CD4-positive, alpha-beta T cell treated with Interferon alpha-2 for 1 hour (primary cell): ENCODE data around the gene TP53TG5.

ENCODE experiments used
- DNase-seq, 2 donors: peaks; one replicate each; pipeline ENCODE4 v3.0.0-alpha.2; 2020 to 2022

TP53TG5 gene

DNA sequence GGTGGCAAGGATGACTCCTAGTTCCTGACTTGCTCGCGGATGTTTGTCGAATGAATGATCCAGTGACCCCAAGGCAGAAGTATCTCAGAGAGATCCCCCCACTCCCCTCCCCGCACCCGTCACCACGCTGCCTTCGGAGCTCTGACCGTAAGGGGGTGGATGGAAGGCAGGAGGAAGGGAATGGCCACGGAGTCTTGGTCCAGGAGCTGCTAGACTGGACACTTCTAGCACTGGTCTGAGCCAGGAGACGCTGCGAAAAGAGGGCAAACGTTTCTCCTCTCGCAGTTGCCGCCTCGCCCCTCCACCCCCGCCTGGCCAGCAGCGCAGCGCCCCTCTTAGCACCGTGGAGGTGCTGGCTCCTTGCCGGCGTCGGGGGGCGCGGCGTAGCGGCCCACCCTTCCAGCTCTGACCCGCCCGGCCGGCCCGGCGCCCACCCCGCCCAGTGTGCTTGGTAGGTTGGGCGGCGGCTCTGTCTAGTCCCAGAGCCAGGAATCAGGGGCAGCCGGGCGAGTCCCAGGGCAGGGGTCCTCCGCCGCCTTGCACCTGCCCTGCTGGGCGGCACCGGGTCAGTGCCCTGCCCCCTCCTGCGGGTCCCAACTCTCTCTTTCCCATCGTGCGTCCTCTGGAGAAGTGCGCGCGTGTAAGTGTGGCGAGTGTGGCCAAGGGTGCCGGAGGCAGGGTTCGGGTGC lies 27.6 kb upstream of the TP53TG5 start:
- DNase-seq: no peak

DNA sequence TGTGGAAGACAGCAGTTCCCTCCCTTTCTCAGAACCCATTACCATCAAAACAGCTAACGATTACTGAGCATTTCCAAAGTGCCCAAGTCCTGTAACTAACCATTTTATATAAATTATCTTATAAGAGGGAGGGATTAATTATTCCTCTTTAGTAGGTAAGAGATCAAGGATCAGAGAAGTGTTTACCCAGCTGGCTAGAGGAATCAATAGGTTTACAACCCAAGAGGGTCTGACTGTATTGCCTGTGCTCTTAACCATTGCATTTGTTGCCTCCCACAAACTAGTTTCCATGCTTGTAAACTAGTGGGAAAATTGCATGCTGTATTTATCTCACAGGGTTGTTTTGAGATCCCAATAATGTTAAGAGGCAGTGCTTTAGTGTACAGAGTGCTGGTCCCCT lies 26.3 kb upstream of the TP53TG5 start:
- DNase-seq: no peak

DNA sequence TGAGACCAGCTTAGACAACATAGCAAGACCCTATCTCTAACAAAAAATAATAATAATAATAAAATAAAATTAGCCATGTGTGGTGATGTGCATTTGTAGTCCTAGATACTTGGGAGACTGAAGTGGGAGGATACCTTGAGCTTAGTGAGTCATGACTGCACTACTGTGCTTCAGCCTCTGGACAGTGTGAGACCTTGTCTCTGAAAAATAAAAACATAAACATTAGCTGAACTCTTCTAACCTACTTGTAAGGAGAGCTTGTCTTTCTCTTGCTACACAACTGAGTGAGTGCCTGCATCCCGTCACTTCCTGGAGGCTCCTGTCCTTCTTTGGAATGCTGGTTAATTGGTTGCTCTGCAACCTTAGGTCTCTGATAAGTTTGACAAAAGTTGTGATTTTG lies 24.8 kb upstream of the TP53TG5 start:
- DNase-seq: no peak

DNA sequence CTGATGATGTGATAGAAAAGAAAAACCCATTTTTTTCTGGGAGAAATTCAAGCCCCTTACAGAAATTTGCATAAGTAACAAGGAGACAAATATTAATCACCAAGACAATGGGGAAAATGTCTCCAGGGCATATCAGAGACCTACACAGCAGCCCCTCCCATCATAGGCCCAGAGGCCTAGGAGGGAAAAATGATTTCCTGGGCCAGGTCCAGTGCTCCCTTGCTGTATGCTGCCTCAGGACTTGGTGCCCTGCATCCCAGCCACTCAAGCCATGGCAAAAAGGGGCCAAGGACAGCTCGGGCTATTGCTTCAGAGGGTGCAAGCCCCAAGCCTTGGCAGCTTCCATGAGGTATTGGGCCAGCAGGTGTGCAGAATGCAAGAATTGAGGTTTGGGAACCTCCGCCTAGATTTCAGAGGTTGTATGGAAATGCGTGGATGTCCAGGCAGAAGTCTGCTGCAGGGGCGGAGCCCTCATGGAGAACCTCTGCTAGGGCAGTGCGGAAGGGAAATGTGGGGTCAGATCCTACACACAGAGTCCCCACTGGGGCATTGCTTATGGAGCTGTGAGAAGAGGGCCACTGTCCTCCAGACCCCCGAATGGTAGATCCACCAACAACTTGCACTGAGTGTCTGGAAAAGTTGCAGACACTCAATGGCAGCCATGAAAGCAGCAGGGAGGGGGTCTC lies 22.4 kb upstream of the TP53TG5 start:
- no peak for DNase-seq

DNA sequence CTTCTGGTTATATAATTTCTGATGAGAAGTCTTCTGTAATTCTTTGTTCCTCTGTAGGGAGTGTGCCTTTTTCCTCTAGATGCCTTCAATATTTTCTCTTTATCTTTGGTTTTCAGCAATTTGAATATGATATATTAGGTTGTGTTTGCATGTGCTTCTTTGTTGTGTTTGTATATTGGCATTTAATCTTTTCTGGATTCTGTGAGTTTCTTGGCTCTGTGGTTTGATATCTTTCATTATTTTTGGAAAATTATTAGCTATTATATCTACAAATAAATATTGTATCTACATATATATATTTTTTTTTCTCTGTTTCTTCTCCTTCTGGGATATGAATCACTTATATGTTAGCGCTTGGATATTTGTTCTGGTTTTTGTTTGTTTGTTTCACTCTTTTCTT lies 20.9 kb upstream of the TP53TG5 start:
- no peak for DNase-seq

DNA sequence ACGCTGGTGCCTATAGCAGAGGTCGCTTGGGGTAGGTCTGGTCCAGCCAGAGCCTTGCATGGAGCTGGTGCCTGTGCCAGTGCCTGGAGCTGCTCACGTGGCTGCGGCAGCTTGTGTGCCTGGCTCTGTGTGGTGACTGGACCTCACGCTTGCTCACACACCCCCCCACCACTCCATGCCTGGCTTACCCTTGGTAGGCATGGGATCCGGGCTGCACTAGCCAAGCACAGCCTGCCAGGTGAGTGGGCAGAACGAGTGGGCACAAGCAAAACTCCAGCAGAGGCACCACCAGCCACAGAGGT lies 16.9 kb upstream of the TP53TG5 start:
- no peak for DNase-seq

DNA sequence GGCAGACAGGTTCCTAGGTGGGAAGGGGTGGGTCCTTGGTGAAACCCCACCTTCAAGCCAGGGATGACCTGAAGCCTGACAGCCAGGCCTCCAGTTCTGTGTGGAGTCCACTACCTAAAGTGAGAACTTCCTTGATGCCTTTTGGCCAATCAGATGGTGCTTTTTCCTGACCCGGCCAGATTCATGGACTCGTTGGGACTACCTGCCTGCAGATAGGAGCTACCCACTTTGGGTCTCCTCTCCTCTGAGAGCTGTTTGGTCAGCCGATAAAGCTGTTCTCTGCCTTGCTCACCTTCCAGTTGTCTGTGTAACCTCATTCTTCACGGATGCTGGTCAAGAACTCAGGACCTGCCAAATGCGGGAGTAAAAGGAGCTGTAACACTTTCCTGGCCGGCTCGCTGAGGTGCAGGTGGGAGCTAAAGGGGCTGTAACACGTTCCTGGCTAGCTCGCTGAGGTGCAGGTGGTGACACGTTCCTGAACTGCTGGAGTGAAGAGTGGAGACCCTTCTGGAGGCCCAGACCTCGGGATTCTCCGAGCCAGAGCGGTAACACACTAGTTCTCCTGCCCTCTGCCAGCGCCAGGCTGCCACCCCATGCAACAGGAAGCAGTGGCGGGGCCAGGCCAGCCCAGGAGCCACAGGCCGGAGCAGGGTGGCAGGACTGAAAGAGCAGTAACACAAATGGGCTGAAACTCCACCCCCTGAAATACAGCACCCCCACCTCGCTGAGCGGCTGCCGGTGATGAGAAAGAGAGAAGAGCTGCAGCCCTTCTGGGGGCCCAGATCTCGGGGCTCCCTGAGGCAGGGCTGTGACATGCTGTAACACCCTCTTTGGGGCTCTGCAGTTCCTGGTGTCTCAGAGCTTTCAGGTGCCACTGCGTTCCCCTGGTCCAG lies 16.3 kb upstream of the TP53TG5 start:
- no peak for DNase-seq

DNA sequence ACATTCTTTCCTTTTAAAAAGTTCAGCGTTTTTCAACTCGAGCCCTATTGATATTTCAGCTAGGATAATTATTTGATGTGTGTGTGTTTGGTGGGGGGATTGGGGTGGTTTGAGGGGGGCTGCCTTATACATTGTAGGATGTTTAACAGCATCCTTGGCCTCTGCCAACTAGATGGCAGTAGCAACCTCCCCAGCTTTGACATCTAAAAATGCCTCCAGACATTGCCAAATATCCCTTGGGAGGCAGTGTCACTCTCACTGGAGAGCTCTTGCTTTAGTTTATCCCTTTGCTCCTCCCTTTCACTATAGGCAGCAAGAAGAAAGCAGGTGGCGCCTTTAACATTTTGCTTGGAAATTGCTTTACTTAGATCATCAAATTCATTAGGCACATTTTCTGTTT lies 14.6 kb upstream of the TP53TG5 start:
- no peak for DNase-seq

DNA sequence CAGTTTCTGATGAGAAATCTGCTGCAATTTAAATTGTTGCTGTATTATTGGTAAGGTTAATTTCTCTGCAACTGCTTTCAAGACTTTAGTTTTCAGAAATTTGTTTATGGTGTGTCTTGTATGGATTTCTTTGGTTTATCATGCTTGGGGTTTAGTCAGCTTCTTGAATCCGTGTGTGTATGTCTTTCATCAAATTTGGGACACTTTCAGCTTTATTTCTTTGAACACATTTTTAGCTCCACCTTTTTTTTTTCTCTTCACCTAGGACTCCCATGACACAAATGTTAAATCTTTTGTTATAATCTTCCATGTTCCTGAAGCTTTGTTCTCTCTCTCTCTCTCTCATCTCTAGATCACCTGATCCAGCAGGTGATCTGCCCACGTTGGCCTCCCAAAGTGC lies 13.4 kb upstream of the TP53TG5 start:
- no peak for DNase-seq

DNA sequence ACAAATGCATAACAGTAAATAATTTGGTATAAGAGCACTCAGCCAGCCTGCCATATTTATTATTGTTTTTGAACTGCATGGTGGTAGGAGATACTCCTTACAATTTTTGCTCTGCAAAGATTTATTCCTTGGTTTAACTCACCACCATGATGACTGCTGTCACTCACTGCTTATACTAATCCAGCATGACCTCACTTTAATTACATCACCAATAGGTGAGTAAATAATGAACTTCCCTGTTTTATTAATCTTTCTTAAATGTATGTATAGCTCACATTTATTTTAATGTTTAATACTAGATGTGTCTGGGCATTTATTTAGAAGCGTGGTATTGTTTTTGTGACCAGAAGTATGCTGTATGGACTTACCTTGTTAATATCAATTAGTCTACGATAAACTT lies 12.8 kb upstream of the TP53TG5 start:
- DNase-seq: no peak

DNA sequence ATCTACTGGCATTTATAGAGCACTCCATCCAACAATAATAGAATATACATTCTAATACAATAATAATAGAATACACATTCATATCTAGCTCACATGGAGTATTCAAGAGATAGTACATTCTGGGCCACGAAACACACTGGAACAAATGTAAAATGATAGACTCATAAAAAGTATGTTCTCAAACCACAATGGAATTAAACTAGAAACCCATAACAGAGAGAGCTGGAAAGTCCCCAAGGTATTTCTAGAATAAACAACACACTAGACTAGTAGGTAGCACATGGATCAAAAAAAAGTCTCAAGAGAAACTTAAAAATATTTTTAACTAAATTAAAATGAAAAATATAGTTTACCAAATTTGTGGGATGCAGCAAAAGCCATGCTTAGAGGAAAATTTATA lies 9.1 kb upstream of the TP53TG5 start:
- DNase-seq: no peak

DNA sequence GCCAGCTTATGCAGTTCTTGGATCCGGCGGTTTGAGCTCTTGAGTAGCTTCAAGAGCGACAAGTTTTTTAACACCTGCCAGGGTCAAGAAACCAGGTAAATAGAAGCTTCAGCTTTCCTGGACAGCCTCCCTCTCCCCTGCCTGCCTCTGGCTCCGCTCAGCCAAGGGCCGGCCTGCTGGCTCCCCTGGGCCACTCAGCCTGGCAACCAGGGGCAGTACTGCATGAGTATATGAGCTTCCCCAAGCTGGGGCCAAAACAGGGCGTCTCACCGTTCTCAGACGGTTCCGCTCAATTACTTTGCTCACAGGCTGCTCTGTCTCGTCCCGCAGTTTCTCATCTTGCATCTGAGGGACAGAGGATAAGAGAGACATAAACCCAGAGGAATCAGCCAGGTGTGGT lies 856 bp downstream of the TP53TG5 start:
- DNase-seq: no peak

DNA sequence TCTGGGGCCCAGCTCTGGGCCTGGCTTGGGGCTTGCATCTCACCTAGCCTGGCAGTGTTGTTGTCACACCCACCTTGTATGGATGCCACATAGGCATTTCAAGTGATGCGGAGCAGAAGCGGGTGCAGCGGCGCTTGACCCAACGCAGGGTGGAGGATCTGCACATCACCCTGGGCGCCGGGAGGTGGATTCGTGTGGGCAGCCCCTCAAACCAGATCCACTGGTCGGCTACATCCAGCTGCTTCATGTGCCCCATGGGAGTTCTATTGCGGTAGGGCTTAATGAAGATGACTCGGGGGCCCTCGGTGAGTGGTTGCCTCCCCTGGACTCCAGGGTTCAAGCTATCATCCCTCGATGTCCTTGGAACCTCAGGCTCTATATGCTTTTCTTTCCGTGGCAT lies 3.2 kb downstream of the TP53TG5 start:
- DNase-seq: no peak

DNA sequence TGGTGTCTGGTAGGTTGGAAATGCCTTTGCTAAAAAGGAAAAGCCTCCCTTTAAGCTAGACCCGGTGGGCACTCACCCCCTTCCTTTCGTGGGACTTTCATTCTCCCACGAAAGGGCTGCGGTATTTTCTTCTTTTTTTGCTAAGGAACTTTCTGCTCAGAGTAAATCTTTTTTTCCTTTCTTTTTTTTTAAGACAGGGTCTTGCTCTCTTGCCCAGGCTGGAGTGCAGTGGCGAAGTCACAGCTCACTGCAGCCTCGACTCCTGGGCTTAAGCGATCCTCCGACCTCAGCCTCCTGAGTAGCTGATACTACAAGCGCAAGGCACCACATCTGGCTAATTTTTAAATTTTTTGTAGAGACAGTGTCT lies 4.0 kb downstream of the TP53TG5 start:
- DNase-seq: no peak

DNA sequence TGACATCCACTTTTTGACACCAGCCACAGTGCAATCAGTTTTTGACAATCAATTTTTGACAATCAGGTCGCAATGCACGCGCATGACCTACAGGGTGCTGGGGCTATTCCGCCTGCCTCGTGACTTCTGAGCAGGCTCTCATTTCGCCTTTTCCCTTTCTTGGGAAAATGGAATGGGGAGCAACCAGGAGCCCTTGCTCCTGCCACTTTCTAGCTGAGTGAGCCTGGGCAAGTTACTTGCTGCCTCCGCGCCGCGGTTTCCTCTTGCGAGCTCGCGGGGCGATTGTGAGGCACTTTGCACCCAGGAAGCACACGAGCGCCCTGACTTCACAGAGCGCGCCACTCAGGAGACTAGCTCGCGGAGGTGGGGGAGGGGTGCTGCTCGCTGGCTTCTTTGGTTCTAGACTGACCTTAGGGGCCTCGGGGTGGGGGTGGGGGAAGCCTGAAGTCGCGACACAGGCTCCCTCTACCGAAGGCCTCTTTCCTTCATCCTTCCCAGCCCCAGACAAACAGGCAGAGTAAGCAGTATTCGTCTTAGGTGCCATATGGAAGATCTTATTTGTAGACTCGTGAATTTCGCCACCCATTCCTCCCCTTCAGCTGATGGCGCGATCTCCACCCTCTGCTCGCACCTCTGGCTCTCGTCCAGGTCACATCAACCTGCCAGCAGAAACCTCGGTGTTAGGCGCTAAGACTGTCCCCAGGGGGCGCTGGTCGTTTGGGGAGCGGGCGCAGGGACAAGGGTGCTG lies 4.6 kb downstream of the TP53TG5 start:
- DNase-seq: peak; percentile 87 to 91

DNA sequence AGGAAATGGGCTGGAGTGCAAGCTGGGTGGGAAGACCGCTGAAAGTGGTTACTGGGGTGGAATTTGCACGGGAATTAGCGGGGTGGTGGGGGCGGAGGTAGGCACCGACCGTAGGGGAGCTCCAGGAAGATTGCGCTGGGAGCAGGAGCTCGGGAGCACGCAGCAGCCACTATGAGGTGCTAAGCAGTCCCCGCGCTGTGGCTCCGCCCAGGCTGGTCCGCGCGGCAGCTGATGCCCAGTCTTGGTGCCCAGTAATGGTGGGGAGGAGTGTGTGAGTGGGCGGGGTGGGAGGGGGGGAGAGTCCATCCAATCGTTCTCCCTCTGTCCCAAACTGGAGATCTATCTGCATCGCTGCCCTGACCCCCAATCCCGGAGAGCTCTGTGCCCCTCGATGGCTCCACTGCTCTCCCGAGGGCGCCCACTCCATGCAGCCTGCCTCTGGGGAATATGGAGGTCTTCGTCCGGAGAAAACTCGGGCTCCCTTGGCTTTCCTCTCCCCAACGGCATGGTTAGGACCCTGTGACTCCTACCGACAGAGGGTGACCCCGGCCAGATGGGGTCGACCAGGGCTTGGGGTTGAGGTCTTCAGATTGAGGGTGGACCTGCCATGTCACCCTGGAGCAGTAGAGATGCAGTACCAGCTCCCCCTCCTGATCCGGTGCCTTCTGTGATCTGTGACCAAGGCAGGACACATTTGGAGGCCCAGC lies 5.3 kb downstream of the TP53TG5 start:
- no peak for DNase-seq

DNA sequence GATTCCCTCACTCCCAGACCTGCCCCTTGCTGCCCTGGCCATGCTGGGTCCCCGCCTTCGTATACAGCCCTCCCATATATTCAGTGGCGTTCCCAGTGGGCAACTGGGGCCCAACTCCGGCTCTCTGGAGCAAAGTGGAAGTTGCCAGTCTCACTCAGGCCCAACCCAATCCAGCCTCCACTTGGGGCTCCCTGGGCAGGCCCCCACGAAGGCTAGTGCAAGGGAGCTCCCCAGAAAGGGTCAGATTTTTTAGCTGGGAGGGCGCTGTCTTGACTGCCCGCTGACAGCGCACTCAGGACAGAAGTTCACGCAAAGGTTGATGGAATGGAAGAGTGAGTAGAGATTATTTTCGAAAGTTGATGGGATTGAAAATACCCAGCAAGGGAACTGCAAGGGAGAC lies 5.9 kb downstream of the TP53TG5 start:
- DNase-seq: no peak

DNA sequence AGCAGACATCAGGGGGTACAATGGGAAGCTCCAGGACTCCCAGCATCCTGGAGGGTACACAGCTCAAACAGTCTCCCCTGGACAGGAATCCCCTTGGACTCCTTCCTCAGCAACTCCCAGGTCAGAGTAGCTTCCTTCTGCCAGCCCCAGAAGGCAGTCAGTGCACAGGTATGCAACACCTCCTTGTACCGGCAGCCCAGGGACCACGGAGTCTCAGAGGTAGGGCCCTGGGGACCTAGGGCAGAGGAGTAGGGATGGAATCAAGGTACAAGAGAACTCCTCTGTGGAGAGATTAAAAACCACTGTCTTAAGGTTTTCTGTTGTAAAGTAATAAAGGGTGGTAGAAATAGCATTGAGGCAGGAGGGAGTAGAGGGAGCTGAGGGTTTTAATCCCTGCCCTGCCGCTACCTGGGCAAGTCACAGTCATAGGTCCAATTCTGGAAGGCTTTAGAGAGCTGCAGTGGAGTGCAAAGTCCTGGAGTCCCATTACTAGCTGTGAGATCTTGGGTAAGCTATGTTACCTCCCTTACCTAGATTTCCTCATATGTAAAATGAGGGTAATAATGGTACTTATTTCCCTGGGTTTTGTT lies 7.5 kb downstream of the TP53TG5 start:
- DNase-seq: no peak

DNA sequence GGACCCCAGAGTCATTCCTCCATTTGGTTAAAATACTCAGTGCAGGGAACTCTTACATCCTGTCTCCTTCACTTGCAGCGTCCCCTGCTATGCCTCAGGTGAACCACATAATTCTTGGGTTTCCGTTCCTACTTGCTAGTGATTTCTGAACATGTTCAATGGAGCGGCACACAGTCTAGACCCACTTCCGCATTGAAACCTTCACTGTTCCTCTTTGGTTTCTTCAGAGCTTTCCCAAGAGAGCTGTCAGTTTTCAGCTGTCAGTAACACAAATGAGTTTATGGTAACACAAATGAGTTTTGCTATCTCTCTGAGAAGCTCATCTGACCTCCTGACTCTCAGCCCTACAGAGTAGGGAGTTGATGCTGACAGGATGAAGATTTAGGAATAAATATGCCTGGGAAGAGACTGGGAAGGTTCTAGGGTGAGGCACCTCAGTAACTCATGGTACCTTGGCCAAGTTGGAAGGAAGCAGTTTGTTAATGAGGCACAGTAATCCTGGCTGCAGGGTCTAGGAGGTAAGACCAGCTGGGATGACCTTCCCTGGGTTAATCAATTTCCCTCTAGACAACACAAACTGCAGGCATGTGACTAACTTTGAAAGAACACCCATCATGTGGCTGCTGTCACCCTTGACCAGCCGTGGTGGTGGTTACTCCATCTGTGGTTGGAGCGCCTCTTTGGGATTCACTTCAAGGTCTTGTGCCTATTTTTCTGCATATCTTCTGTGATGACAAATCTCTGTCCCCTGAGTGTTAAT lies 9.7 kb downstream of the TP53TG5 start:
- peak; percentile 60 to 72 for DNase-seq

DNA sequence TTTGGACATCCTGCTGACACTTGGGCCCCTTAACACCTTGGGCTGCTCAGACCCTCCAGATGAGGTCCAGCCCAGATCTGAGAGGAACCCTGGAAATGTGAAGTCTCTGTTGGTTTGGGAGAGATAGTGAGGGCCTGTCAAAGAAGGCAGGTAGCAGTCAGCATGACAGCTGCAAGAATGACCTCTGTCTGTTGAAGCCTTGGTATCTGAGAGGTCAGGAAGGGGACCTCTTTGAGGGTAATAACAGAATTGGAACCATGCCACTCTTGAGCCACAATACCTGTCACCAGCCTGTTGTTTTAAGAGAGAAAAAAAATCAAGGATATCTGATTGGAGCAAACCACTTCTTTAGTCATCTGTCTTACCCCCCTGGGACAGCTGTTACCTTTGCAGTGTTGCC lies 11.0 kb downstream of the TP53TG5 start:
- DNase-seq: no peak

DNA sequence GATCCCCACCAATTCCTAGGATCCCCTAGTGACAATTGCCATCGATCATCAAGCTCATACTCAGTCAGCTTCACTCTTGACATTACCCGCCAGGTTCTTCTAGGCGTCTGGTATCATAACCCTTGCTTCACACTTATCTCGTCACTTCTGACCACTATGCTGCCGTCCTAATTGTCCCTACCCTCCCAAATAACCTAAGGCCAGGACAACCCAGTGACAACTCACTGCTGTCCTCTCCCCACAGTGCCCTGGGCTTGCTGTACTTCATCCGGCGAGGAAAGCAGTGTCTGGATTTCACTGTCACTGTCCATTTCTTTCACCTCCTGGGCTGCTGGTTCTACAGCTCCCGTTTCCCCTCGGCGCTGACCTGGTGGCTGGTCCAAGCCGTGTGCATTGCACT lies 11.5 kb downstream of the TP53TG5 start:
- DNase-seq: no peak

DNA sequence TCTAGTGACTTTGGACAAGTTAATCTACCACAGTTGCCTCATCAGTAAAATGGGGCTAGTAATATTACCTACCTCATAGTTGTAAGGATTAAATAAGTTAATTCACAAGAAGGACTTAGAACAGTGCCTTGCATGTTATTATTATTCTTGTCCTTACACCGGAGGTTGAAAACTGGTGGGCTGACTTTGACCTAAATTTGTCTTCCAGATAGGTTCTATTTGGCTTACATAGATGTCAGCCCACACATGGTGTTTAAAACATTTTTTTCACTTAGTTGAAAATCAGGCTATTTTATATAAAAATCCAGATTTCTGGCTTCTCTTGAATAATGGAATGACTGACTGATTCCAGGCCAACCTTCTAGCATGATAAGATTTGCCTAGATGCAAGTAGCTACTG lies 11.9 kb downstream of the TP53TG5 start:
- DNase-seq: no peak
